C4-2B (cell line): Measurements from ENCODE around the gene CATSPER3.

Experiments used
- H3K27ac ChIP-seq: fragments of 450-650 bp; 2 replicates; pipeline ENCODE4 v1.5.1; 2017
- CTCF ChIP-seq: fragments of 450-650 bp; conservative IDR thresholded peaks from 2 replicates; pipeline ENCODE4 v1.5.1; 2017; ENCODE audit warnings: mild to moderate bottlenecking
- ZFX ChIP-seq: fragments of 450-650 bp; IDR thresholded peaks from 2 replicates; pipeline ENCODE4 v1.6.1; 2017

The CATSPER3 gene

DNA sequence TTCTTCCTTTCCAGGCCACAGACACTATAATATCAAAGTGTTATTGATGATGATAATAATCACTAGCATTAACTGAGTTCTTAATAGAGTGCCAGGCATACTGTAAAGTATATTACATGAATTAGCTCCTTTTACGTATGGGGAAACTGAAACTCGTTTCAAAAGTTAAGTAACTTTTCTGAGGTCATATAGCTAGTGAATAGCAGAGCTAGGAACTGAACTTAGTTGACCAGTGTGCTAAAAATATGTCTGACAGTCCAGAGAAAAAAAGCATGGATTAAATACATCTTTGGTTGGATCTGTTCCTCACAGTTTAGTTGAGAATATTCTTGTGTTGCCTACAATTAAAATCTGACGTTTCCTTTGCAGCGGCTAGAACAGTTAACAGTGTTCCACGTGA lies 18.4 kb upstream of the CATSPER3 start:
- H3K27ac ChIP-seq = no peak overlapping the region
- TF ChIP-seq ZFX (no peak), CTCF (no peak)

- no peak overlapping the region for H3K27ac ChIP-seq
Observed at GRCh38 chr5:134957920-134958608, 9.6 kb upstream of the CATSPER3 start.

GRCh38 chr5:134958755-134959154 lies 9.0 kb upstream of the CATSPER3 start:
- H3K27ac ChIP-seq = no peak overlapping the region
- TF ChIP-seq ZFX = no peak
- TF ChIP-seq CTCF = no peak

More at GRCh38 chr5:134957920-134958608, 9.6 kb upstream of the CATSPER3 start:
- TF ChIP-seq CTCF (no peak), ZFX (no peak)

- TF ChIP-seq CTCF (no peak), ZFX (no peak)
- H3K27ac ChIP-seq = no peak overlapping the region
Observed at GRCh38 chr5:134963098-134963497, 4.6 kb upstream of the CATSPER3 start.

- no peak overlapping the region for H3K27ac ChIP-seq
- TF ChIP-seq ZFX = no peak
- TF ChIP-seq CTCF = no peak
Observed at GRCh38 chr5:134964359-134965270, 3.1 kb upstream of the CATSPER3 start.

DNA sequence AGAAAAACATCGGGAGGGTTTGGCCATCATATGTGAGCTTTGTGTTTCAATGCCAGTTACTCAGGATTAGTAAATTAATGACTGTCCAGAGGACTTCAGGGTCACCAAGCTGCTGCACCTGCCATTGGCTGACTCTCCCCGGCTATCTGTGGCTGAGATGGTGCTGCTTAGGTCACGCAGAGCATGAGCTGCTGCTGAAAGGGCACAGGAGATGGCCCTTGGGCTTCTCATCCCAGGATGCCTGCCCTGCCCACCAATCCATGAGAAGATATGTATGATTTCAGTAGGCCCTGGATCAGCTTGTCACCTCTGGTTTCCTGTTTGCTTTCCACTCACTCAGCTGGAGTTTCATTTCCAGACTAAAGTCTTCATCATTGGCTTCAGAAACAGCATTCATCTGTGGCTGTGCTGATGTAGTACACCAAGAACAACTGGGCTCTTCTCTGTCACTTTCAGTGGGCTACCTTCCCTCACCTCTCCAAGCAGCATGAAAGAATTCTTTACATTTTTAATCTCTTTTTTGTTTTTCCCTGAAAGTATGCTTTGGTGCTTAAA lies 2.4 kb upstream of the CATSPER3 start:
- no peak overlapping the region for H3K27ac ChIP-seq
- no peak for TF ChIP-seq ZFX
- no peak for TF ChIP-seq CTCF

DNA sequence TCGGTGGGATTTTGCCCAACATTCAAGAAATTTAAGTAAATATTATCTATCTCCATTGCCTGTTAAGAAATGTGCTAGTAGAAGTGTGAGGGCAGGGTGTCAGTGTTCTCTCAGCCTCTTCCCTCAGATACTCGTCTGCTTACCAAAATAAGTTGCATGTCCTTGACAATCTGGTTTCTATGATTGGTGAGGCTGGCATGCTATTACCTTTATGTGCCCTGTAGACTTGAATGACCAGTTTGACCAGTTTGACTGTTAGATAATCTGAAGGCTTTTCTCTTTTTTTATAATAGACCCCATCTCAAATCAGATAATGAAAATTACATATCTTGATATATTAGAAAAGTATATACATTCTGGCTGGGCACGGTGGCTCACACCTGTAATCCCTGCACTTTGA lies 348 bp downstream of the CATSPER3 start:
- H3K27ac ChIP-seq = no peak overlapping the region
- no peak for TF ChIP-seq ZFX
- no peak for TF ChIP-seq CTCF
